ENCODE results near the gene EXOC7. TPM values are rescaled to one million over a fixed set of nuclear protein-coding genes. Genes with fewer than 3 reads are reported as not detected.
"Not testable (repeated sequence)": the region's sequence is repeated elsewhere in the genome, so short reads cannot be mapped to it uniquely, and the experiment has no call there.

EXOC7 gene
- total and polyA plus RNA-seq, 5 experiments from 2014 or later: 46.0 to 210 (median 62.6) TPM

DNA sequence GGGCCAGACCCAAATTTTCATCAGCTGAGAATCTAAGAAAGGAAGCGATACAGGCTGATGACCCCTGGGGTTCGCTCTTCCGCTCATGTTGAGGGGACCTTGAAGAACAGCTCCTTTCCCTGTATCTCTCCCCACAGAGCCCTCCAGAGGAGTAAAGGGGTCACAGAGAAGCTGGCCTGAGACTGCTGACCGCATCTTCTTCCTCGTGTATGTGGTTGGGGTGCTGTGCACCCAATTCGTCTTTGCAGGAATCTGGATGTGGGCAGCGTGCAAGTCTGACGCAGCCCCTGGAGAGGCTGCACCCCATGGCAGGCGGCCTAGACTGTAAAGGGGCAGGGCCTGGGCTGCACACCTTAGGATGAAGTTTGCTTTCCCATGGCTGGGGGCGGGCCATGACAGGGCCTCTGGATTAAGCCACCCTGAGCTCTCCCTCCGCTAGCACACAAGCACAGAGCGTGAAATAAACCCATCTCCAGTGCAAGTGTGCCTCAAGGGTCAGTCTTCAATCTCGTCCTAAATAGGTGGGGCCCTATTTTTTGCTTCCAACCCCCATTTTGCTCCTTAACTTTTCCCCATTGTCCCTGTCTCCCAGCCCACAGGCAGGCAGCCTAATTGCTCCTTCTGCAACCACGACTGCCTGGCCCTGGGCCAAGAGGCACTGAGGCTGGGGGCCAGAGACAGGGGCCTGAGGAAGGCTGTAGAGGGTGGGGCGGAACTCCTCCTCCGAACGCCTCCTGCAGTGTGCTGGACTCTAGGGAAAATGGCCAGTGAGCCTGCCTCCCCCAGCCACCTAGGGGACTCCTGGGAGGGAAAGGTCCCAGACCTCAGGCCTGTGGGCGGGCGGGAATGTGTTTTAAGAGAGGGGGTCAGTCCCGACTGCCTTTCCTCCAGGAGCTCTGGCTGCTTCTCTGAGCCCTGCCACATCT lies 21.0 kb downstream of the EXOC7 start:
- ATAC-seq (no peak), DNase-seq (no peak)
- H3K27ac Mint-ChIP-seq: peak overlapping the region in 5 of 10 donors; percentile 37 to 87 (median 56)
- H3K4me1 Mint-ChIP-seq: peaks cover 10 to 30% (median 22%) of the 10 kb centered on the region in 4 donors
- peaks cover 0 to 5% (median 0%) of the 10 kb centered on the region in 5 donors for H3K27me3 Mint-ChIP-seq
- no peaks in the 10 kb centered on the region for H3K9me3 Mint-ChIP-seq
- POLR2A ChIA-PET: no interaction called here
- H3K4me3 Mint-ChIP-seq: no peak overlapping the region
- peaks cover 0 to 37% (median 9%) of the 10 kb centered on the region in 3 donors for H3K36me3 Mint-ChIP-seq

DNA sequence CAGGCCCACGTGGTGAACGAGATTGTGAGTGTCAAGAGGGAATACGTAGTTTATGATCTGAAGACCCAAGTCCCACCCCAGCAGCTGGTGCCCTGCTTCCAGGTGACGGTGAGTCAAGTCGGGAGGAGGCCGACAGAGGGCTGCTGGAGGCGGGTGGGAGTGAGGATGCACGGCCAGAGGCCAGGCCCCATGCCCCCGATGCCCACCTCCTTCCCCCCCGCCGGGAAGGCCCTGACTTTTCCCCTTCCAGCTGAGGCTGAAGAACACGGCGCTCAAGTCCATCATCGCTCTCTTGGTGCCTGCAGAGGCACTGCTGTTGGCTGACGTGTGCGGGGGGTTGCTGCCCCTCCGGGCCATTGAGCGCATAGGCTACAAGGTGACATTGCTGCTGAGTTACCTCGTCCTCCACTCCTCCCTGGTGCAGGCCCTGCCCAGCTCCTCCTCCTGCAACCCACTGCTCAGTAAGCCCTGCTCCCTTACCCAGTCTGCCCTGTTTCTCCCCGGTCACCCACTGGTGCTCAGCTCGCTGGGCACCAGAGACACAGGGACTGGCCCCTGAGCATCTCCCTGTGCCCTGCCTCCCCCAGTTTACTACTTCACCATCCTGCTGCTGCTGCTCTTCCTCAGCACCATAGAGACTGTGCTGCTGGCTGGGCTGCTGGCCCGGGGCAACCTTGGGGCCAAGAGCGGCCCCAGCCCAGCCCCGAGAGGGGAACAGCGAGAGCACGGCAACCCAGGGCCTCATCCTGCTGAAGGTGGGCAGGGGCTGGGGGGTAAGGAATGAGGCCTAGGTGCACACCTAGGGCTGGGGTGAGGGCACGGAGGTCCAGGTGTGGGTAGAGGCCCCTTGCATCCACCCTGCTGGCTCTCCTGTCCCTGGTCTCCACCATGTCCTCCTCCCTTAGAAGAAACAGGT lies 22.0 kb downstream of the EXOC7 start:
- no peak for ATAC-seq
- H3K27ac Mint-ChIP-seq: peak overlapping the region in 9 of 10 donors; percentile 41 to 92 (median 85)
- peaks cover 0 to 28% (median 7%) of the 10 kb centered on the region in 3 donors for H3K36me3 Mint-ChIP-seq
- POLR2A ChIA-PET: interaction anchor here (1.6 to 3.2 kb wide), 4 partner anchors 22 to 67 kb away, joined by 4 to 15 read pairs (median 10); partner anchors contain the start of gene EXOC7
- DNase-seq: no peak
- peaks cover 0 to 2% (median 0%) of the 10 kb centered on the region in 9 donors for H3K9me3 Mint-ChIP-seq
- peaks cover 1 to 10% (median 5%) of the 10 kb centered on the region in 5 donors for H3K27me3 Mint-ChIP-seq
- H3K4me1 Mint-ChIP-seq: peaks cover 16 to 40% (median 33%) of the 10 kb centered on the region in 4 donors
- peak overlapping the region in 1 of 10 donors; percentile 28 for H3K4me3 Mint-ChIP-seq

DNA sequence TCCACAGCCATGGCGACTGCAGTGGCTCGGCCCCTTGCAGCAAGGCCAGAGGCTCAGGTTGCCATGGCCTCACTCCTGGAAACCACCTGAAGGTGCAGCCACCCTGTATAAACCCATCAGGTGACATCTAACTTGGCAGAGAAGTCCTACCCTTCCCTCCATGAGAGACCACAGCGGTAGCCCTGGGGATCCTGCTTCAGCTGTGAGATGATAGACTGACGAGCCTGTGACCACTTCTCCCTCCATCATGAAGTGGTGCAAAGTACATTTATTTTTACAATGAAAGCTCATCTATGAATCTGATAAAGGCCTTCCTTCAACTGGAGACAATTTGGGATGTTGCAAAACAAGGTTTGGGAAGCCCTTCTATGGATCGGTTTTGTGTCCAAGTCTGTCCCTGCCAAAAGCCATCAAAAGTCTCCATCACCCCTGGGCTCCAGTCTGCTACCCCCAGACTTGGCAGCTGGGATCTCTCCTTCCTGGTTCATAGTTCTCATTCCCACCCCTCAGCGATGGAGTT lies 22.8 kb downstream of the EXOC7 start:
- H3K36me3 Mint-ChIP-seq: peaks cover 0 to 22% (median 7%) of the 10 kb centered on the region in 3 donors
- ATAC-seq (no peak), DNase-seq (no peak)
- peaks cover 17 to 47% (median 39%) of the 10 kb centered on the region in 4 donors for H3K4me1 Mint-ChIP-seq
- H3K9me3 Mint-ChIP-seq: peaks cover 0 to 2% (median 0%) of the 10 kb centered on the region in 9 donors
- peaks cover 1 to 14% (median 10%) of the 10 kb centered on the region in 5 donors for H3K27me3 Mint-ChIP-seq
- POLR2A ChIA-PET: interaction anchor here (1.0 to 3.2 kb wide), 10 partner anchors 11 to 199 kb away, joined by 3 to 15 read pairs (median 4); partner anchors contain the start of gene EXOC7
- no peak overlapping the region for H3K4me3 Mint-ChIP-seq
- H3K27ac Mint-ChIP-seq: peak overlapping the region; percentile 21 to 87 (median 68)

DNA sequence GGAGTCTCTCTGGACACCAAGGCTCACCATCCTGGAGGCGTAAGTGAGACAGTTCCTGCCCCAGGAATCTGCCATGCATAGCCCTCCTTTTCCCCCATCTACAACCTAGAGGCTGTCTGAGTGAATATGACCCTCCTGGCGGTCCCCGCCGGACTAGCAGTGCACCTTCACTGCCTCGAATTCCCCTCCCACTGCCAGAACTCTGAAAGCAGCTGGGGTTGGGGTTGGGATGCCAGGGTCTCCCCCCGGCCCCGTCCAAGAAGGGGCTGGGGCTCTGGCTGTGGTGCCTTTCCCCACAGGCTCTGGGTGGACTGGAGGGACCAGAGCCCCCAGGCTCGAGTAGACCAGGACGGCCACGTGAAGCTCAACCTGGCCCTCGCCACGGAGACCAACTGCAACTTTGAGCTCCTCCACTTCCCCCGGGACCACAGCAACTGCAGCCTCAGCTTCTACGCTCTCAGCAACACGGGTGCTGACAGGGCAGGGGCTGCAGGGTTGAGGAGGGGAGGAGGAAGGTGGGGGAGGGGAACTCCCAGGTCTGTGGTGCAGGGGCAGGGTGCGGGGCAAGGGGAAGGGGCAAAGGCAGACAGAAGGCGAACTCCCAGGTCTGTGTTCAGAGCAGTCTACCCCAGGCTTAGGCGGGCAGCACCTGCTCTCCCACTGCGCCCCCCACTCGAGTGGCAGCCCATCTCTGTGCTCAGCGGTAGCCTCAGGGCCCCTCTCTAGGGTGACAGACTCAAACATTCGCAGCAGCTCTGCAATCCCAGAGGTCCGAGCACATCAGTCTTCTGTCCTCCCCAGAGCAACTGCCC lies 23.4 kb downstream of the EXOC7 start:
- DNase-seq (no peak), ATAC-seq (peak; percentile 17 to 24)
- Mint-ChIP-seq H3K4me1 (peaks cover 19 to 53% (median 46%) of the 10 kb centered on the region in 4 donors), H3K27me3 (peaks cover 4 to 20% (median 13%) of the 10 kb centered on the region in 5 donors), H3K36me3 (peaks cover 0 to 16% (median 7%) of the 10 kb centered on the region in 3 donors), H3K27ac (peak overlapping the region; percentile 27 to 87 (median 68)), H3K9me3 (peaks cover 0 to 2% (median 0%) of the 10 kb centered on the region in 9 donors), H3K4me3 (peak overlapping the region in 2 of 10 donors; percentile 19 to 40)
- POLR2A ChIA-PET: interaction anchor here (0.6 to 3.2 kb wide), 14 partner anchors 11 to 1262 kb away, joined by 3 to 15 read pairs (median 4); partner anchors contain the start of gene EXOC7

DNA sequence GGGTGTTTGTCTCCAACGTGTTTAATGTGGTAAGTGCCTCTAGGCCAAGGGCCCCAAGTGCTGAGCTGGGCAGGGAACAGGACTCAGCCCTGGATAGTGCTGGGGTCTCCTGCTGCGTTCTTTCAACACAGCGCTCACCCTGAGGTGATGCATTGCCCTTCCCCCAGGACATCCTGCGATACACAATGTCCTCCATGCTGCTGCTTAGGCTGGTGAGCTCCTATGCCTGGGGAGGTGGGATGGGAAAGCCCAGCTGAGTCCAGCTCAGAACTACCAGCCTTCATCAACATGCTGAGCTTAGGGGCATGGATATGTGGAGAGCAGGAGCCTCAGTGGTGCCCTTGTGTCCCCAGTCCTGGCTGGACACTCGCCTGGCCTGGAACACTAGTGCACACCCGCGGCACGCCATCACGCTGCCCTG lies 24.0 kb downstream of the EXOC7 start:
- ATAC-seq: no peak
- Mint-ChIP-seq H3K27me3 (peaks cover 8 to 26% (median 17%) of the 10 kb centered on the region in 5 donors), H3K4me3 (peak overlapping the region in 4 of 10 donors; percentile 7 to 40 (median 16)), H3K4me1 (peaks cover 23 to 58% (median 51%) of the 10 kb centered on the region in 4 donors), H3K27ac (peak overlapping the region in 5 of 10 donors; percentile 52 to 71 (median 57)), H3K36me3 (peaks cover 0 to 13% (median 3%) of the 10 kb centered on the region in 3 donors), H3K9me3 (peaks cover 0 to 3% (median 0%) of the 10 kb centered on the region in 9 donors)
- DNase-seq: no peak
- POLR2A ChIA-PET: interaction anchor here (0.6 to 3.2 kb wide), 11 partner anchors 12 to 1262 kb away, joined by 3 to 15 read pairs (median 4); partner anchors contain the start of gene EXOC7

DNA sequence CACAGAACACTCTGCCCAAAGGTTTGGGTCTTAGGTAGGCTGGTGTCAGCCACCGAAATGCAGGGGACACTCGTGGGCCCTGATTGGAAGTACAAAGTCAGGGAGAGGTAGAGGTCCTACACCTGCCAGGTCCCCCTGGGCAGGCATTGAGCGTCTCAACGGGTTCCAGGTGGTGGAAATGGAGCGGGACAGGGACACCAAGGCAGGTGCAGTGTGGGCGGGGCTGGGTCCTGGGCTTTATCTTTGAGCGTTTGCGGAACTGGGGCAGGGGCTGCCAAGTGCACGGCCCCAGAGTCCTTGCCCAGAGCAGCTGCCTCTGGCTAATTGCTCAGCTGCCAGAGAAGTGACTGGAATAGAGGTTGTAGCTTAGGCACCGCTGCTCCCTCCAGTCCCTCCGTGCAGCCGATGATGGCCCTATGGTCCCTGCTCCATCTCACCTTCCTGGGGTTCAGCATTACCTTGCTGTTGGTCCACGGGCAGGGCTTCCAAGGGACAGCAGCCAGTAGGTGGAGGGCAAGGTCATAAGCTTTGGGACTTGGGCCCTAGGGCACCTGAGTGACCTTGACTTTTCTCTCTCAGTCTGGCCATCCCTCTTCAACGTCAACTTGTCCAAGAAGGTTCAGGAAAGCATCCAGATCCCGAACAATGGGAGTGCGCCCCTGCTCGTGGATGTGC lies 24.6 kb downstream of the EXOC7 start, which contains the start of gene ZACN:
Gene ZACN, plus strand, starts transcription at position 323 of the 675 bp plus-strand sequence. Its CDS starts 83 bp downstream, at position 406.
- Mint-ChIP-seq H3K36me3 (peaks cover 0 to 8% (median 0%) of the 10 kb centered on the region in 3 donors), H3K4me1 (peaks cover 23 to 59% (median 51%) of the 10 kb centered on the region in 4 donors), H3K27me3 (peaks cover 8 to 28% (median 17%) of the 10 kb centered on the region in 5 donors), H3K4me3 (peak within 1 kb of the TSS in 8 of 10 donors; percentile 7 to 64 (median 27)), H3K9me3 (peaks cover 0 to 3% (median 0%) of the 10 kb centered on the region in 9 donors), H3K27ac (peak within 1 kb of the TSS in 9 of 10 donors; percentile 57 to 84 (median 71))
- no peak for ATAC-seq
- no peak for DNase-seq
- POLR2A ChIA-PET: interaction anchor here (0.6 to 3.2 kb wide), 10 partner anchors 13 to 1263 kb away, joined by 3 to 15 read pairs (median 6); partner anchors contain the start of gene EXOC7

DNA sequence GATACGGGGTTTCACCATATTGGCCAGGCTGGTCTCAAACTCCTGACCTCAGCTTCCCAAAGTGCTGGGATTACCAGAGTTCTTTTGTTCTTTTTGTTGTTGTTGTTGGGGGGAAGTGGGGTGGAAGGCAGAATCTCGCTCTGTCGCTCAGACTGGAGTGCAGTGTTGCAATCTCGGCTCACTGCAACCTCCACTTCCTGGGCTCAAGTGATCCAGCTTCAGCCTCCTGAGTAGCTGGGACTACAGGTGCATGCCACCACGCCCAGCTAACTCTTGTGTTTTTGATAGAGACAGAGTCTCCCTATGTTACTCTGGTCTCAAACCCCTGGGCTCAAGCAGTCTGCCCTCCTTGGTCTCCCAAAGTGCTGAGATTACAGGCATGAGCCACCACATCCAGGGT lies 25.2 kb downstream of the EXOC7 start:
- POLR2A ChIA-PET: interaction anchor here (0.6 to 3.2 kb wide), 7 partner anchors 11 to 193 kb away, joined by 3 to 15 read pairs (median 4); partner anchors contain the start of gene EXOC7
- Mint-ChIP-seq H3K27ac (peak overlapping the region in 7 of 10 donors; percentile 37 to 81 (median 65)), H3K4me3 (peak overlapping the region in 6 of 10 donors; percentile 15 to 64 (median 35)), H3K27me3 (peaks cover 10 to 32% (median 20%) of the 10 kb centered on the region in 5 donors), H3K4me1 (peaks cover 23 to 61% (median 52%) of the 10 kb centered on the region in 4 donors)
- ATAC-seq, H3K36me3 Mint-ChIP-seq, DNase-seq, H3K9me3 Mint-ChIP-seq: not testable (repeated sequence)

DNA sequence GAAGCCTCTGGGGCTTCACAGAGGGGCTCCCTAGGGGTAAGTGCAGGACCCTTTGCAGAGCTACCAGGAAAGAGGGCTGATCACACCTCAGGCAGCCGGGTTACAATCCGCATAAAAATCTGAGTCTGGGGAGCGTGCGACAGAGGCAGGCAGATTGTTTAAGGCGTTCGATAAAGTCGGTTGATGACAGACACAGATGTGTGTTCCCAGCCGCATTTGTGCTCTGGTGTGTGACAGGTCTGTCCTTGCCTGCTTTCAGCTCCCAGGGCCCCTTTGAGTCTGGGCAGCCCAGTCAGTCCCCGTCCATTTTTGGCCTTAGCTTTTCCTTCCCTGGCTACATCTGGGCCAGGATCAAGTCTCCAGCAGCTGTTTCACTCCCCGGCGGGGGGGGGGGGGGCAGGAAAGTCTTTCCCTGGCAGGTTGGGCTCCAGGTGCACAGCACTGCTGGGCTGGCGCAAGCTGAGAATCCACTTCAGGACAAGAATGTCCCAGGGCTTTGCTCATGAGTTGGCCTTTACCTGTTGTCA lies 25.9 kb downstream of the EXOC7 start:
- POLR2A ChIA-PET: interaction anchor here (0.6 to 2.4 kb wide), 10 partner anchors 8 to 194 kb away, joined by 3 to 11 read pairs (median 4); partner anchors contain the start of gene EXOC7
- H3K27me3 Mint-ChIP-seq: peaks cover 10 to 32% (median 20%) of the 10 kb centered on the region in 5 donors
- ATAC-seq: no peak
- peaks cover 0 to 4% (median 0%) of the 10 kb centered on the region in 3 donors for H3K36me3 Mint-ChIP-seq
- peaks cover 0 to 3% (median 0%) of the 10 kb centered on the region in 9 donors for H3K9me3 Mint-ChIP-seq
- H3K4me3 Mint-ChIP-seq: peak overlapping the region in 8 of 10 donors; percentile 85 to 94 (median 89)
- no peak for DNase-seq
- peaks cover 23 to 65% (median 54%) of the 10 kb centered on the region in 4 donors for H3K4me1 Mint-ChIP-seq
- peak overlapping the region in 9 of 10 donors; percentile 80 to 97 (median 85) for H3K27ac Mint-ChIP-seq

DNA sequence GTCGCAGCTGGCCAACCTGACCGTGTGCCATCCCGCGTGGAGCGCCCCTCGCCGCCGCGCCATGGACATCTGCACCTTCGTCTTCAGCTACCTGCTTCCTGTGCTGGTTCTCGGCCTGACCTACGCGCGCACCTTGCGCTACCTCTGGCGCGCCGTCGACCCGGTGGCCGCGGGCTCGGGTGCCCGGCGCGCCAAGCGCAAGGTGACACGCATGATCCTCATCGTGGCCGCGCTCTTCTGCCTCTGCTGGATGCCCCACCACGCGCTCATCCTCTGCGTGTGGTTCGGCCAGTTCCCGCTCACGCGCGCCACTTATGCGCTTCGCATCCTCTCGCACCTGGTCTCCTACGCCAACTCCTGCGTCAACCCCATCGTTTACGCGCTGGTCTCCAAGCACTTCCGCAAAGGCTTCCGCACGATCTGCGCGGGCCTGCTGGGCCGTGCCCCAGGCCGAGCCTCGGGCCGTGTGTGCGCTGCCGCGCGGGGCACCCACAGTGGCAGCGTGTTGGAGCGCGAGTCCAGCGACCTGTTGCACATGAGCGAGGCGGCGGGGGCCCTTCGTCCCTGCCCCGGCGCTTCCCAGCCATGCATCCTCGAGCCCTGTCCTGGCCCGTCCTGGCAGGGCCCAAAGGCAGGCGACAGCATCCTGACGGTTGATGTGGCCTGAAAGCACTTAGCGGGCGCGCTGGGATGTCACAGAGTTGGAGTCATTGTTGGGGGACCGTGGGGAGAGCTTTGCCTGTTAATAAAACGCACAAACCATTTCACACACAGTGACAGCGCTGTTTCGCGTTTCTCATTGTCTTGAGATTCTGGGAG lies 26.6 kb downstream of the EXOC7 start:
- Mint-ChIP-seq H3K27me3 (peaks cover 10 to 32% (median 20%) of the 10 kb centered on the region in 5 donors), H3K4me1 (peaks cover 23 to 65% (median 54%) of the 10 kb centered on the region in 4 donors), H3K36me3 (peaks cover 0 to 4% (median 0%) of the 10 kb centered on the region in 3 donors), H3K27ac (peak overlapping the region in 9 of 10 donors; percentile 84 to 97 (median 91)), H3K4me3 (peak overlapping the region; percentile 75 to 94 (median 88)), H3K9me3 (peaks cover 0 to 3% (median 0%) of the 10 kb centered on the region in 9 donors)
- peak; percentile 16 to 67 for ATAC-seq
- DNase-seq: peak in 9 of 10 donors; percentile 47 to 81 (median 69)
- POLR2A ChIA-PET: interaction anchor here (0.5 to 2.4 kb wide), 10 partner anchors 8 to 292 kb away, joined by 3 to 8 read pairs (median 4); partner anchors contain the start of genes EXOC7 and UNK
